HCT116 (cell line): ENCODE data around the gene PRCP. TPM values are rescaled to one million over a fixed set of nuclear protein-coding genes. Genes with fewer than 3 reads are reported as not detected.

Experiments used
- ATAC-seq: fragments of 200-7000 bp; cut with Tn5 transposase; 2 replicates; pipeline ENCODE4 v1.9.1; 2020; ENCODE audit warnings: mild to moderate bottlenecking, moderate library complexity
- BruUV-seq: library from RNA; stranded (reverse); fragments of 400-500 nt; replicated peaks from 2 replicates; lab custom pipeline; 2021; lab: Mats Ljungman, UMichigan
- CTCF ChIA-PET: fragments of 300-600 bp; sonication (Branson Sonifier 250); formaldehyde crosslinking; loops from one replicate; lab custom pipeline; 2021; ENCODE audit warnings: antibody characterized with exemption; lab: Charles Lee
- POLR2A ChIA-PET: fragments of 300-600, 350-600 bp; sonication (Branson Sonifier 250); formaldehyde crosslinking; loops from one replicate; lab custom pipeline; 2021; ENCODE audit warnings: antibody characterized with exemption; lab: Charles Lee
- RAD21 ChIA-PET, 2 experiments: fragments of 300-600 bp; sonication (Branson Sonifier 250); formaldehyde crosslinking; loops; one replicate each; lab custom pipeline; 2023; ENCODE audit warnings: low total read pairs in 2 of 2; ENCODE audit not compliant: uncharacterized antibody in 2 of 2, unreplicated experiment in 2 of 2, low non-redundant PET in 1 of 2; lab: Charles Lee
- DNase-seq: peaks from one replicate; pipeline ENCODE4 v3.0.0-alpha.2; 2010; ENCODE audit warnings: low read depth, low spot score
- H2AFZ ChIP-seq: fragments of 200-600 bp; shearing (Covaris generic), sonication (generic); 2 replicates; pipeline ENCODE4 v1.6.1; 2017; ENCODE audit warnings: low read depth, mixed run types, mixed read lengths, antibody characterized with exemption, low read length; ENCODE audit not compliant: poor library complexity, severe bottlenecking
- H3K27ac ChIP-seq: 2 replicates; pipeline ENCODE4 v1.5.1; 2012; ENCODE audit warnings: low read depth, low read length
- H3K27me3 ChIP-seq: fragments of 200-600 bp; sonication (generic); 2 replicates; pipeline ENCODE4 v1.6.1; 2016; ENCODE audit warnings: mixed run types, low read length, mixed read lengths; ENCODE audit not compliant: insufficient read depth
- H3K36me3 ChIP-seq, 2 experiments: fragments of 200-500 bp in 1 of 2; fragments of 200-600 bp in 1 of 2; sonication (Bioruptor generic) in 1 of 2; sonication (generic) in 1 of 2; 2 replicates each; pipeline versions ENCODE4 v1.5.1 to v1.6.1; 2014 to 2016; ENCODE audit warnings: low read length in 2 of 2, inconsistent platforms in 1 of 2, mixed read lengths in 1 of 2, mixed run types in 1 of 2; ENCODE audit not compliant: insufficient read depth in 2 of 2, control insufficient read depth in 1 of 2
- H3K4me1 ChIP-seq, 2 experiments: fragments of 200-600 bp in 1 of 2; sonication (generic) in 1 of 2; 2 replicates each; pipeline versions ENCODE4 v1.5.1 to v1.6.1; 2012 to 2017; ENCODE audit warnings: low read length in 2 of 2, inconsistent platforms in 1 of 2, mild to moderate bottlenecking in 1 of 2, mixed read lengths in 1 of 2, mixed run types in 1 of 2, moderate library complexity in 1 of 2; ENCODE audit not compliant: insufficient read depth in 2 of 2, control insufficient read depth in 1 of 2
- H3K4me2 ChIP-seq: fragments of 200-600 bp; sonication (generic); 2 replicates; pipeline ENCODE4 v1.6.1; 2017; ENCODE audit warnings: mixed run types, low read length, mixed read lengths
- H3K4me3 ChIP-seq, 2 experiments: fragments of 200-600 bp in 1 of 2; sonication (generic) in 1 of 2; replicated peaks in 1 of 2; 2 replicates each; pipeline ENCODE4 v1.5.1; 2011 to 2016; ENCODE audit warnings: low read length in 2 of 2, control low read depth in 1 of 2, low read depth in 1 of 2, mild to moderate bottlenecking in 1 of 2, mixed read lengths in 1 of 2, mixed run types in 1 of 2
- H3K79me2 ChIP-seq: fragments of 200-600 bp; sonication (generic); 2 replicates; pipeline ENCODE4 v1.6.1; 2017; ENCODE audit warnings: mild to moderate bottlenecking, mixed run types, low read length, moderate library complexity, mixed read lengths; ENCODE audit not compliant: insufficient read depth
- H3K9ac ChIP-seq: fragments of 200-600 bp; sonication (generic); 2 replicates; pipeline ENCODE4 v1.6.1; 2016; ENCODE audit warnings: low read length, mixed read lengths
- H3K9me2 ChIP-seq: fragments of 200-600 bp; sonication (generic), shearing (Covaris generic); 2 replicates; pipeline ENCODE4 v1.6.1; 2017; ENCODE audit warnings: mixed run types, mild to moderate bottlenecking, moderate library complexity; ENCODE audit not compliant: insufficient read depth
- H3K9me3 ChIP-seq, 2 experiments: fragments of 200-500 bp in 1 of 2; fragments of 200-600 bp in 1 of 2; sonication (Bioruptor generic) in 1 of 2; sonication (generic) in 1 of 2; 2 replicates each; pipeline ENCODE4 v1.6.1; 2014 to 2017; ENCODE audit warnings: low read length in 2 of 2, mixed read lengths in 2 of 2, inconsistent platforms in 1 of 2, low read depth in 1 of 2, mild to moderate bottlenecking in 1 of 2, mixed run types in 1 of 2, moderate library complexity in 1 of 2; ENCODE audit not compliant: control insufficient read depth in 1 of 2, insufficient read depth in 1 of 2
- H4K20me1 ChIP-seq: fragments of 200-600 bp; sonication (generic), shearing (Covaris generic); 2 replicates; pipeline ENCODE4 v1.6.1; 2017; ENCODE audit warnings: mixed run types, mild to moderate bottlenecking, moderate library complexity; ENCODE audit not compliant: insufficient read depth
- CEBPB ChIP-seq: IDR thresholded peaks from 2 replicates; pipeline ENCODE4 v1.6.1; 2012; ENCODE audit warnings: low read depth
- EZH2phosphoT487 ChIP-seq: fragments of 200-600 bp; IDR thresholded peaks from 2 replicates; pipeline ENCODE4 v1.6.1; 2018; ENCODE audit warnings: antibody characterized with exemption, borderline replicate concordance
- POLR2AphosphoS5 ChIP-seq: IDR thresholded peaks from 2 replicates; pipeline ENCODE4 v1.6.1; 2011; ENCODE audit warnings: mild to moderate bottlenecking, low read depth, low read length, moderate library complexity
- SP1 ChIP-seq: IDR thresholded peaks from 2 replicates; pipeline ENCODE4 v1.6.1; 2012; ENCODE audit warnings: low read depth
- YY1 ChIP-seq: IDR thresholded peaks from 2 replicates; pipeline ENCODE4 v1.6.1; 2011; ENCODE audit warnings: low read length, low read depth, moderate library complexity, mild to moderate bottlenecking; ENCODE audit not compliant: insufficient replicate concordance; ENCODE audit errors: extremely low read depth
- ZBTB33 ChIP-seq: IDR thresholded peaks from 2 replicates; pipeline ENCODE4 v1.6.1; 2011; ENCODE audit warnings: mild to moderate bottlenecking, low read length, moderate library complexity; ENCODE audit not compliant: insufficient replicate concordance; ENCODE audit errors: extremely low read depth
- ZFX ChIP-seq: fragments of 450-650 bp; IDR thresholded peaks from 2 replicates; pipeline ENCODE4 v1.6.1; 2017
- intact Hi-C: fragments of 100-400 bp; cut with micrococcal nuclease; formaldehyde crosslinking; loops from 2 replicates; pipeline ENCODE4 v1.10.0; 2022
- total RNA-seq: library from RNA; stranded (reverse); gene quantifications from one replicate; pipeline ENCODE4 v1.2.1, GENCODE V29; 2021; ENCODE audit not compliant: unreplicated experiment

Gene PRCP
- total RNA-seq, 1 experiment from 2014 or later: 50.0 TPM

DNA sequence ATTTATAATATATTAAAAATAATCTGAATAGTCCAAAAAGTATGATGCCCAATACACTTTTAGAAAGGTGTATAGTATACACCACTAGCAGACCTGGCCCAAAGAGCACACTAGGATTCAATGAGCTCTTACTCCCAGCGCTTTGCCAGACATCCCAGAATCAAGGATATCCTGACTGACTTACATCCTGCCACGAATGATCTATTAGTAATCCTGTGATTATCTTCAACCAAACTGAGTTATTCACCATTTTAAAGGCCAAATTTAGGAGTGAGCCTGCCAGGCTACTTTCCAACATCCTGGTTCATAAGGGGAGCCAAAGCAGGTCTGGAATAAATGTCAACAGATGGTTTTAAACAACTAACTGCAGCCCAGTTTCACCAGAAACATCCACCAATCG lies 105.7 kb downstream of the PRCP start (continued):
- TF ChIP-seq ZBTB33 (no peak), ZFX (no peak), SP1 (no peak), YY1 (no peak), POLR2AphosphoS5 (no peak), EZH2phosphoT487 (no peak)

- no peaks in the 10 kb centered on the region for H4K20me1 ChIP-seq
- no peak overlapping the region for H3K9ac ChIP-seq
- TF ChIP-seq ZBTB33 (no peak), SP1 (no peak), CEBPB (no peak)
- BruUV-seq: no TSS peak
- H3K4me1 ChIP-seq: no peaks in the 10 kb centered on the region
- H3K36me3 ChIP-seq: no peaks in the 10 kb centered on the region
- H3K4me2 ChIP-seq: no peak overlapping the region
- RAD21 ChIA-PET: no interaction called here
- no peak overlapping the region for H2AFZ ChIP-seq
- H3K27me3 ChIP-seq: peaks cover 5% of the 10 kb centered on the region
- no peak overlapping the region for H3K4me3 ChIP-seq
- POLR2A ChIA-PET: no interaction called here
- no peak overlapping the region for H3K27ac ChIP-seq
- CTCF ChIA-PET: no interaction called here
- DNase-seq (no peak), ATAC-seq (no peak)
- intact Hi-C loops: no loop called here
- no peaks in the 10 kb centered on the region for H3K9me3 ChIP-seq
- H3K79me2 ChIP-seq: no peaks in the 10 kb centered on the region
- H3K9me2 ChIP-seq: no peaks in the 10 kb centered on the region
These were observed 107.2 kb downstream of the PRCP start for GRCh38 chr11:82792822-82793569.
